Colonic mucosa (tissue), 4 donors: ENCODE results near the gene WASF2. TPM values are rescaled to one million over a fixed set of nuclear protein-coding genes. Genes with fewer than 3 reads are reported as not detected.

Experiments used
- DNase-seq: peaks from one replicate; pipeline ENCODE4 v3.0.0-alpha.2; 2020
- H3K27ac ChIP-seq: fragments of 200-600 bp; one replicate; pipeline ENCODE4 v1.8.0; 2021
- H3K27me3 ChIP-seq: fragments of 200-600 bp; one replicate; pipeline ENCODE4 v1.8.0; 2021
- H3K36me3 ChIP-seq: fragments of 200-600 bp; one replicate; pipeline ENCODE4 v1.8.0; 2021
- H3K4me1 ChIP-seq: fragments of 200-600 bp; one replicate; pipeline ENCODE4 v1.8.0; 2021; ENCODE audit warnings: mild to moderate bottlenecking
- H3K4me3 ChIP-seq: fragments of 200-600 bp; one replicate; pipeline ENCODE4 v1.8.0; 2021
- H3K9ac ChIP-seq, 2 donors: one replicate each; pipeline ENCODE4 v1.7.0; 2013; ENCODE audit warnings: control low read depth in 2 of 2, low read depth in 2 of 2, low read length in 2 of 2
- H3K9me3 ChIP-seq: fragments of 200-600 bp; one replicate; pipeline ENCODE4 v1.8.0; 2021
- intact Hi-C: fragments of 100-400 bp; cut with DNase I; formaldehyde crosslinking; loops from one replicate; pipeline ENCODE4 v1.14.1; 2022
- total RNA-seq, 2 donors: library from RNA; stranded (reverse); fragmentation: NEBNext Ultra II Directional in 1 of 2; extraction: Animal tissue kit (Norgen Biotek cat#: 25700) in 1 of 2; gene quantifications; one replicate each; pipeline ENCODE4 v1.2.1, GENCODE V29; 2021
- TF ChIP-seq, protein P1 (sequence below): fragments of 200-600 bp; IDR thresholded peaks from one replicate; pipeline ENCODE4 v1.8.0; 2022; ENCODE audit warnings: antibody characterized with exemption, mild to moderate bottlenecking
- donor health status: healthy.
- donor health status: DM: no; HTN: no; CAD: no.
- donor health status: DM: no; HTN: no; CAD: no.

WASF2 gene
- total RNA-seq, 2 donors from 2014 or later: 120 to 168 TPM

DNA sequence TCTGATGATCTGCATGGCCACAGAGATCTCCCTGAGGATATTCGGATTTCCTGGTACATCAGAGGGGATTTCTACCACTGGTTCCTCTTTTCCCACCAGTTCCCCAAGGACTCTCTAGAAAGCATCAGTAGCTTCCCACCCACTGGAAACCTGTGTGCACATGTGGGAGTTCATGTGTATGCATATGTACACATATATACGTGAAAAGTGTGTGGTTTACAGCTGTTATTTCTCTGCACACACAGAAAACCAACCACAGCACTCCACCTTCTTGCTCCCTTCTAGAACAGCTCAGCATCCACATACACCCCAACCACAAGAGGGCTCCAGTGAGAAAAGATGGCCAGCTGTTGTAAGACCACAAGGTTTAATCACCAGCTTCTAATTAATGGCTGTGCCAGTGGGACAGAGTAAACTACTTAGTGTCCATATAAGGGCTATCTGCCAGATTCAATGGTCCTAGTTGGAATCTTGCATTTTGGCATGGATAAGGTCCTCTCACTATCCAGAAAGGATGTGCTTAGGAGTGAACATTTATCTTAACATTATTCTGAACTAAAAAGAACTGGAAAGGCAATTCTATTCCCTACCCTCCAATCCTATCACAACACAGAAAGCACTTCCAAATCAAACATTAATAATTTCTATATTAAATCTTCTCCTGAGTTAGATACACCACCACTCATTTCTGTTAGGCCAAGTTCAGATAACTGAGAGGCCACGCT is 73.4 kb downstream of the WASF2 start:
- TF ChIP-seq, protein P1, sequence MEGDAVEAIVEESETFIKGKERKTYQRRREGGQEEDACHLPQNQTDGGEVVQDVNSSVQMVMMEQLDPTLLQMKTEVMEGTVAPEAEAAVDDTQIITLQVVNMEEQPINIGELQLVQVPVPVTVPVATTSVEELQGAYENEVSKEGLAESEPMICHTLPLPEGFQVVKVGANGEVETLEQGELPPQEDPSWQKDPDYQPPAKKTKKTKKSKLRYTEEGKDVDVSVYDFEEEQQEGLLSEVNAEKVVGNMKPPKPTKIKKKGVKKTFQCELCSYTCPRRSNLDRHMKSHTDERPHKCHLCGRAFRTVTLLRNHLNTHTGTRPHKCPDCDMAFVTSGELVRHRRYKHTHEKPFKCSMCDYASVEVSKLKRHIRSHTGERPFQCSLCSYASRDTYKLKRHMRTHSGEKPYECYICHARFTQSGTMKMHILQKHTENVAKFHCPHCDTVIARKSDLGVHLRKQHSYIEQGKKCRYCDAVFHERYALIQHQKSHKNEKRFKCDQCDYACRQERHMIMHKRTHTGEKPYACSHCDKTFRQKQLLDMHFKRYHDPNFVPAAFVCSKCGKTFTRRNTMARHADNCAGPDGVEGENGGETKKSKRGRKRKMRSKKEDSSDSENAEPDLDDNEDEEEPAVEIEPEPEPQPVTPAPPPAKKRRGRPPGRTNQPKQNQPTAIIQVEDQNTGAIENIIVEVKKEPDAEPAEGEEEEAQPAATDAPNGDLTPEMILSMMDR: peak; percentile 64
- no peak overlapping the region for H3K4me3 ChIP-seq
- intact Hi-C loops: loop anchor here (5.0 kb wide), 2 partner anchors 56 to 191 kb away; no protein-coding TSS in a partner anchor
- peak; percentile 56 for DNase-seq
- H3K9me3 ChIP-seq: no peaks in the 10 kb centered on the region
- no peaks in the 10 kb centered on the region for H3K4me1 ChIP-seq
- H3K36me3 ChIP-seq: peaks cover 18% of the 10 kb centered on the region
- no peak overlapping the region for H3K27ac ChIP-seq
- no peaks in the 10 kb centered on the region for H3K27me3 ChIP-seq
- H3K9ac ChIP-seq: no peak overlapping the region

DNA sequence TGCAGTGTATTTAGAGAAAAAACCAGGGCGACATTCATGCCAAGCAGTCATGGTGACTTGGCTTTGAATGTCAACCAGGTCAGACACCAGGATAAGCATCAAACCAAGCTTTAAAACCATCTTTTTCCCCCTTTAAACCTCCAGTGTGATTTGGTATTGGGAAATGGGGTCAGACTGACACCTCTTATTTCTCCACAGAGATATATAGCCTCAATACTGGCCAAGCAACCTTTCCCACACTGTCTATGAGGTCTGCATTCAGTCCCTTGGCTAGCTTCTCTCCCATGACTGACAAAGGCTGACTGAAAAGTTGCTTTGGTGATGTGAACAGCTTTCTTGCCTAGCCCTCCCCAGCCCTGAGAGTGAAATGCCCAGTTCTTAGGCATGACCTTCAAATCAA is 75.9 kb downstream of the WASF2 start:
- H3K9me3 ChIP-seq: no peaks in the 10 kb centered on the region
- TF ChIP-seq, protein P1: no peak

DNA sequence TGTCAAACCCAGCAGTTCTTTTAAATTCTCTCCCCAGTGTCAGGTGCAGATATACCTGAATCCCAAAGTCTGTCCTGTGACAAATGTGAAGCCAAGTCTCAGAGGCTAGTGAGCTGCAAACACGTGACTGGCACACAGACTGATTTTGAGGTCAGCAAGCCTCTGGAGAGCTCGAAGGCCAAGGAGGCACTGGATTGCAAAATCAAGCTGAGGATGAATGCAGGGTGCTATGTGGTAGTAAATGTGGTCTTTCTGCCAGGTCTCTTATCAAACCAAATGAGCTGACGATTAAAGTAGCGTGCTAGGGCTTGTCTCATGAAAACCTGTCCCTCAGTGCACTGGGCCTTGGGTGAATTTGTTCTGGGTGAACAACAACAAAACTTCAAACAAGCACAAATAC is 77.0 kb downstream of the WASF2 start:
- TF ChIP-seq, protein P1: no peak
- intact Hi-C loops: no loop called here
- Histone ChIP-seq H3K27me3 (no peaks in the 10 kb centered on the region), H3K4me1 (no peaks in the 10 kb centered on the region), H3K36me3 (peaks cover 23% of the 10 kb centered on the region), H3K9me3 (no peaks in the 10 kb centered on the region), H3K4me3 (no peak overlapping the region), H3K9ac (no peak overlapping the region), H3K27ac (no peak overlapping the region)
- DNase-seq: no peak

More for the DNA sequence above, 75.9 kb downstream of the WASF2 start:
- H3K4me1 ChIP-seq: no peaks in the 10 kb centered on the region
- no peak overlapping the region for H3K9ac ChIP-seq
- H3K36me3 ChIP-seq: peaks cover 23% of the 10 kb centered on the region
- DNase-seq: no peak
- no peak overlapping the region for H3K4me3 ChIP-seq
- no peak overlapping the region for H3K27ac ChIP-seq
- H3K27me3 ChIP-seq: no peaks in the 10 kb centered on the region
- intact Hi-C loops: no loop called here

DNA sequence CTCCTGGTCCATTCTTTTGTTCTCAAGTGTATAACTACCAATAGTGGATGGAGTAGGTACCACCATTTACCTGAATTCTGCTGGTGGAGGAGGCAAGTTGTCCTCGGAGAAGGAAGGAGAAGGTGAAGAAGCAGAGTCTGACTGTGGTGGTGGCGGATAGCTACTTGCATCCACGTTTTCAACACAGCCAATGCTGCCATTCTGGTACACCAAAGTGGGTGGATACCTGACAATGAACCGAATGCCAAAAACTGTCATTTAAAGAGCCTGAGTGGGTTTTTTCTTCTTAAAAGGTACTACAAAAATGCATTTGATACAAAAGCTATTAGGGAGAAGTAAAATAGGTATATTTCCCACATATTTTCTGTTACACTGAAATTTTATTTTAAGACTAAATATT is 77.5 kb downstream of the WASF2 start:
- intact Hi-C loops: no loop called here
- TF ChIP-seq, protein P1: no peak
- Histone ChIP-seq H3K9me3 (no peaks in the 10 kb centered on the region), H3K27me3 (no peaks in the 10 kb centered on the region), H3K36me3 (peaks cover 23% of the 10 kb centered on the region), H3K4me3 (no peak overlapping the region), H3K4me1 (no peaks in the 10 kb centered on the region), H3K9ac (no peak overlapping the region), H3K27ac (no peak overlapping the region)
- no peak for DNase-seq

DNA sequence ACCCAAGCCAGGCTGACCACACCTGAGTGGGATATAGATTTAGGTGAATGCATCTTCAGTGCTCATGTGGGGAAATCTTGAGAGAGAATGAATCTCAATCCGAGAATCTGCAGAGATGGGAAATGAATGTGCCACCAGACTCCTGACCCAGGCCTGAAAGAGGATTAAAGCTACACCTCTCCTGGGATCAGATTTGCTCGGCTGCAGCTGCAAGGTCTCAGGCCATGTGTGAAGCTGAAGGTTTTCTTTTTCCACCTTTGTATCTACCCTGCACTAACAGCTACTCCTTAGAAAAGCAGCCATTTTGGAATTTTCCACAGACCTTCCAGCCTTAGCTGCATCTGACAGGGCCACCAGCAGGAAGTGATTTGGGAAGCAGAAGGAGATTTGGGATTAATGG is 79.3 kb downstream of the WASF2 start:
- H3K9ac ChIP-seq: no peak overlapping the region
- no peak overlapping the region for H3K4me3 ChIP-seq
- TF ChIP-seq, protein P1: no peak
- no peaks in the 10 kb centered on the region for H3K9me3 ChIP-seq
- H3K27me3 ChIP-seq: no peaks in the 10 kb centered on the region
- intact Hi-C loops: no loop called here
- H3K4me1 ChIP-seq: no peaks in the 10 kb centered on the region
- peaks cover 23% of the 10 kb centered on the region for H3K36me3 ChIP-seq
- DNase-seq: no peak
- H3K27ac ChIP-seq: no peak overlapping the region
